CD4-positive, alpha-beta T cell (primary cell): ENCODE data around the gene PDE8B. TPM values are rescaled to one million over a fixed set of nuclear protein-coding genes. Genes with fewer than 3 reads are reported as not detected.

ENCODE experiments used
- ATAC-seq: fragments of 200-7000 bp; cut with Tn5 transposase; one replicate; pipeline ENCODE4 v1.10.0; 2022; ENCODE audit warnings: mild to moderate bottlenecking; ENCODE audit not compliant: poor library complexity
- CTCF ChIA-PET: fragments of 350-600 bp; sonication (Branson Sonifier 250); formaldehyde crosslinking; loops from one replicate; lab custom pipeline; 2021; ENCODE audit warnings: antibody characterized with exemption, inconsistent platforms; lab: Charles Lee
- POLR2A ChIA-PET: fragments of 350-600 bp; sonication (Branson Sonifier 250); formaldehyde crosslinking; loops from one replicate; lab custom pipeline; 2021; ENCODE audit warnings: antibody characterized with exemption, inconsistent platforms; lab: Charles Lee
- DNase-seq, 14 experiments: peaks; one replicate each; pipeline ENCODE4 v3.0.0-alpha.2; 2013 to 2020; ENCODE audit warnings: mixed read lengths in 2 of 14
- H3K27ac ChIP-seq, 2 donors: one replicate each; pipeline versions ENCODE4 v1.5.1 to v1.7.0; 2013; ENCODE audit warnings: low read length in 2 of 2, low read depth in 1 of 2, mild to moderate bottlenecking in 1 of 2
- H3K27me3 ChIP-seq, 2 experiments: 1 replicate in 1 of 2; 2 replicates in 1 of 2; pipeline versions ENCODE4 v1.6.1 to v1.7.0; 2013; ENCODE audit warnings: low read length in 2 of 2, control low read depth in 1 of 2, mild to moderate bottlenecking in 1 of 2, moderate library complexity in 1 of 2; ENCODE audit not compliant: insufficient read depth in 2 of 2, control insufficient read depth in 1 of 2
- H3K36me3 ChIP-seq: one replicate; pipeline ENCODE4 v1.6.1; 2013; ENCODE audit warnings: low read length, control low read depth; ENCODE audit not compliant: insufficient read depth
- H3K4me1 ChIP-seq: one replicate; pipeline ENCODE4 v1.6.1; 2013; ENCODE audit warnings: low read length, control low read depth; ENCODE audit not compliant: insufficient read depth
- H3K4me3 ChIP-seq: one replicate; pipeline ENCODE4 v1.5.1; 2013; ENCODE audit warnings: mild to moderate bottlenecking, low read length, moderate library complexity
- H3K9me3 ChIP-seq, 2 experiments: 1 replicate in 1 of 2; 2 replicates in 1 of 2; pipeline versions ENCODE4 v1.6.1 to v1.7.0; 2013; ENCODE audit warnings: low read length in 2 of 2, mild to moderate bottlenecking in 2 of 2, control low read depth in 1 of 2, moderate library complexity in 1 of 2; ENCODE audit not compliant: control insufficient read depth in 1 of 2, insufficient read depth in 1 of 2
- H3K27ac Mint-ChIP-seq: one replicate; pipeline ENCODE4 v1.8.0; 2020; ENCODE audit warnings: mixed read lengths
- H3K27me3 Mint-ChIP-seq: one replicate; pipeline ENCODE4 v1.8.0; 2021; ENCODE audit warnings: mixed read lengths
- H3K36me3 Mint-ChIP-seq: one replicate; pipeline ENCODE4 v1.8.0; 2021; ENCODE audit warnings: low read depth, mixed read lengths
- H3K4me1 Mint-ChIP-seq: one replicate; pipeline ENCODE4 v1.8.0; 2021; ENCODE audit warnings: low read depth, mixed read lengths
- H3K4me3 Mint-ChIP-seq: one replicate; pipeline ENCODE4 v1.8.0; 2020; ENCODE audit warnings: mild to moderate bottlenecking, mixed read lengths
- H3K9me3 Mint-ChIP-seq: one replicate; pipeline ENCODE4 v1.8.0; 2020; ENCODE audit warnings: mixed read lengths
- intact Hi-C, 2 experiments: fragments of 100-400 bp; cut with DNase I in 1 of 2; cut with micrococcal nuclease in 1 of 2; formaldehyde crosslinking; loops; one replicate each; pipeline versions ENCODE4 v1.15.1 to v1.9.0; 2023 to 2025; cut with DNase I, micrococcal nuclease
- total RNA-seq, 174 experiments: library from RNA in 2 of 174; stranded (reverse) in 2 of 174; gene quantifications; one replicate each; pipeline ENCODE4 v1.2.3 and lab custom pipeline; 2021 to 2026
- TF ChIP-seq, protein P1 (sequence below): fragments of 200-600 bp; IDR thresholded peaks from one replicate; pipeline ENCODE4 v1.8.0; 2022; ENCODE audit warnings: antibody characterized with exemption, mild to moderate bottlenecking

The PDE8B gene
- total RNA-seq, 2 experiments from 2014 or later = 0.22 to 0.27 TPM

- H3K27ac ChIP-seq = no peak overlapping the region
- no peaks in the 10 kb centered on the region for H3K9me3 Mint-ChIP-seq
- no peak for DNase-seq
- H3K36me3 ChIP-seq = no peaks in the 10 kb centered on the region
- H3K4me1 Mint-ChIP-seq = no peaks in the 10 kb centered on the region
- no peaks in the 10 kb centered on the region for H3K27me3 Mint-ChIP-seq
- intact Hi-C loops = no loop called here
- POLR2A ChIA-PET = no interaction called here
- H3K4me1 ChIP-seq = no peaks in the 10 kb centered on the region
- H3K4me3 ChIP-seq = no peak overlapping the region
- no peaks in the 10 kb centered on the region for H3K9me3 ChIP-seq
- no peak for ATAC-seq
- TF ChIP-seq, protein P1, sequence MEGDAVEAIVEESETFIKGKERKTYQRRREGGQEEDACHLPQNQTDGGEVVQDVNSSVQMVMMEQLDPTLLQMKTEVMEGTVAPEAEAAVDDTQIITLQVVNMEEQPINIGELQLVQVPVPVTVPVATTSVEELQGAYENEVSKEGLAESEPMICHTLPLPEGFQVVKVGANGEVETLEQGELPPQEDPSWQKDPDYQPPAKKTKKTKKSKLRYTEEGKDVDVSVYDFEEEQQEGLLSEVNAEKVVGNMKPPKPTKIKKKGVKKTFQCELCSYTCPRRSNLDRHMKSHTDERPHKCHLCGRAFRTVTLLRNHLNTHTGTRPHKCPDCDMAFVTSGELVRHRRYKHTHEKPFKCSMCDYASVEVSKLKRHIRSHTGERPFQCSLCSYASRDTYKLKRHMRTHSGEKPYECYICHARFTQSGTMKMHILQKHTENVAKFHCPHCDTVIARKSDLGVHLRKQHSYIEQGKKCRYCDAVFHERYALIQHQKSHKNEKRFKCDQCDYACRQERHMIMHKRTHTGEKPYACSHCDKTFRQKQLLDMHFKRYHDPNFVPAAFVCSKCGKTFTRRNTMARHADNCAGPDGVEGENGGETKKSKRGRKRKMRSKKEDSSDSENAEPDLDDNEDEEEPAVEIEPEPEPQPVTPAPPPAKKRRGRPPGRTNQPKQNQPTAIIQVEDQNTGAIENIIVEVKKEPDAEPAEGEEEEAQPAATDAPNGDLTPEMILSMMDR = no peak
- no peaks in the 10 kb centered on the region for H3K27me3 ChIP-seq
- H3K27ac Mint-ChIP-seq = no peak overlapping the region
- H3K36me3 Mint-ChIP-seq = no peaks in the 10 kb centered on the region
- H3K4me3 Mint-ChIP-seq = no peak overlapping the region
- CTCF ChIA-PET = no interaction called here
Measured at GRCh38 chr5:77369566-77369965, 159.1 kb downstream of the PDE8B start.

GRCh38 chr5:77374686-77375085 lies 164.2 kb downstream of the PDE8B start:
- ChIA-PET POLR2A (no interaction called here), CTCF (no interaction called here)
- Histone ChIP-seq H3K4me1 (no peaks in the 10 kb centered on the region), H3K36me3 (no peaks in the 10 kb centered on the region), H3K4me3 (no peak overlapping the region), H3K27ac (no peak overlapping the region), H3K9me3 (no peaks in the 10 kb centered on the region), H3K27me3 (no peaks in the 10 kb centered on the region)
- Mint-ChIP-seq H3K9me3 (no peaks in the 10 kb centered on the region), H3K27ac (no peak overlapping the region), H3K4me3 (no peak overlapping the region), H3K27me3 (no peaks in the 10 kb centered on the region), H3K36me3 (no peaks in the 10 kb centered on the region), H3K4me1 (peaks cover 11% of the 10 kb centered on the region)
- intact Hi-C loops = no loop called here
- ATAC-seq (no peak), DNase-seq (no peak)
- TF ChIP-seq, protein P1 = no peak

DNA sequence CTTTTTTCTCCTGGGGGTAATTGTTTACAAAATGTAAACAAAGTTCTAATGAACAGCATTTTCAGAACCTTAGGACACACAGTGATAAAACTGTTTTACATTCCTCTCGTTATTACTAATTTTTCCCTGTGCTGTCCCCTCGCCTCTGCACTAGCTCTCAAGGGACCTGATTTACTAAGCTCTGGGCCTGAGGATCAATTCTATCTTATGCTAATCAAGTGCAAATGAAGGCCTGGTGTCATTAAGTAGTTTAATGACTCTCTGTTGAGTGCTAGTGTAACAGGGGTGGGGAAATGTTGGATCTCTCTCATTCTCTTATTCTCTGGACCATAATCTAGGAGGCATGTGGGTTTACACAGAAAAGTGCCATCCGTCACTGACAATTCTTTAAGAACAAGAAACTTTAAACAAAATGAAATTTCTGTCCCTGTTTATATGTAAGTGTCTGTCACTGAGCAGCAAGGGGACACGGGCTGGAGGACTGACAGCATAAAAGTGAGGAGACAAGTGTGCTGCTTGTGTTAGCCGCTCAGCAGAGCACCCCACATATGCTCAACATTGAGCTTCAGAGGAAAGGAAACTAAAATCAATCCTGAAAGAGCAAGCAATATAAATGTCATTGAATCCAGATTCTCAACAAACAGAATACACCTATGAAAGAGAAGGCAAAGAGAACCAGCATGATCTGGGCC lies 166.3 kb downstream of the PDE8B start:
- H3K9me3 ChIP-seq = no peaks in the 10 kb centered on the region
- H3K27ac Mint-ChIP-seq = no peak overlapping the region
- no peak overlapping the region for H3K4me3 Mint-ChIP-seq
- peaks cover 26% of the 10 kb centered on the region for H3K4me1 Mint-ChIP-seq
- no peaks in the 10 kb centered on the region for H3K4me1 ChIP-seq
- no peaks in the 10 kb centered on the region for H3K27me3 Mint-ChIP-seq
- H3K9me3 Mint-ChIP-seq = no peaks in the 10 kb centered on the region
- no peaks in the 10 kb centered on the region for H3K36me3 Mint-ChIP-seq
- no peak overlapping the region for H3K4me3 ChIP-seq
- no peak for ATAC-seq
- DNase-seq = no peak
- no peaks in the 10 kb centered on the region for H3K36me3 ChIP-seq
- ChIA-PET CTCF (no interaction called here), POLR2A (no interaction called here)
- intact Hi-C loops = no loop called here
- TF ChIP-seq, protein P1 = no peak
- no peaks in the 10 kb centered on the region for H3K27me3 ChIP-seq
- no peak overlapping the region for H3K27ac ChIP-seq
